SK-N-SH (cell line): ENCODE measurements around the gene NPY1R. TPM values are rescaled to one million over a fixed set of nuclear protein-coding genes. Genes with fewer than 3 reads are reported as not detected.

Experiments
- CTCF ChIA-PET: fragments of 300-600, 350-600 bp; formaldehyde crosslinking; extraction: SDS; loops from one replicate; lab custom pipeline; 2021; lab: Yijun Ruan, JAX
- POLR2A ChIA-PET: fragments of 350-600 bp; sonication (Branson Sonifier 250); formaldehyde crosslinking; extraction: SDS; loops from one replicate; lab custom pipeline; 2020; ENCODE audit warnings: antibody characterized with exemption, inconsistent platforms; lab: Yijun Ruan, JAX
- DNase-seq: peaks from one replicate; pipeline ENCODE4 v3.0.0; 2012
- H2AFZ ChIP-seq: fragments of 200-600 bp; sonication (generic); 2 replicates; pipeline ENCODE4 v1.8.1; 2016; ENCODE audit warnings: antibody characterized with exemption, mild to moderate bottlenecking, low read depth
- H3F3A ChIP-seq: fragments of 200-600 bp; sonication (generic); replicated peaks from 2 replicates; pipeline ENCODE3; 2016; ENCODE audit warnings: antibody characterized with exemption, mild to moderate bottlenecking; ENCODE audit not compliant: insufficient read depth
- H3K27ac ChIP-seq, 2 experiments: fragments of 200-500 bp in 1 of 2; fragments of 200-600 bp in 1 of 2; sonication (Bioruptor generic) in 1 of 2; sonication (generic), shearing (Covaris generic) in 1 of 2; 2 replicates each; pipeline versions ENCODE4 v1.5.1 to v1.6.1; 2014 to 2016; ENCODE audit warnings: low read depth in 2 of 2, inconsistent platforms in 1 of 2, low read length in 1 of 2, mild to moderate bottlenecking in 1 of 2, mixed read lengths in 1 of 2
- H3K27me3 ChIP-seq: fragments of 200-600 bp; sonication (generic), shearing (Covaris generic); 2 replicates; pipeline ENCODE4 v1.6.1; 2016; ENCODE audit warnings: mixed run types; ENCODE audit not compliant: insufficient read depth
- H3K36me3 ChIP-seq, 2 experiments: fragments of 200-500 bp in 1 of 2; fragments of 200-600 bp in 1 of 2; sonication (Bioruptor generic) in 1 of 2; sonication (generic) in 1 of 2; replicated peaks in 1 of 2; 2 replicates each; pipeline versions ENCODE3 to v1.5.1; 2014 to 2016; ENCODE audit warnings: low read length in 1 of 2, mild to moderate bottlenecking in 1 of 2; ENCODE audit not compliant: insufficient read depth in 2 of 2, control insufficient read depth in 1 of 2
- H3K4me1 ChIP-seq, 2 experiments: fragments of 200-500 bp in 1 of 2; fragments of 200-600 bp in 1 of 2; sonication (Bioruptor generic) in 1 of 2; sonication (generic), shearing (Covaris generic) in 1 of 2; 2 replicates each; pipeline versions ENCODE4 v1.5.1 to v1.6.1; 2014 to 2016; ENCODE audit warnings: low read depth in 1 of 2, low read length in 1 of 2, mixed run types in 1 of 2; ENCODE audit not compliant: insufficient read depth in 2 of 2, control insufficient read depth in 1 of 2
- H3K4me2 ChIP-seq: fragments of 200-600 bp; sonication (generic), shearing (Covaris generic); 2 replicates; pipeline ENCODE4 v1.6.1; 2017; ENCODE audit warnings: mixed run types
- H3K4me3 ChIP-seq, 2 experiments: fragments of 200-500 bp in 1 of 2; fragments of 200-600 bp in 1 of 2; sonication (Bioruptor generic) in 1 of 2; sonication (generic), shearing (Covaris generic) in 1 of 2; 2 replicates each; pipeline versions ENCODE4 v1.5.1 to v1.8.1; 2014 to 2016; ENCODE audit warnings: low read depth in 2 of 2, inconsistent platforms in 1 of 2, low read length in 1 of 2, mild to moderate bottlenecking in 1 of 2, mixed read lengths in 1 of 2, moderate library complexity in 1 of 2
- H3K79me2 ChIP-seq: fragments of 200-600 bp; sonication (generic); 2 replicates; pipeline ENCODE4 v1.8.1; 2017; ENCODE audit warnings: mild to moderate bottlenecking; ENCODE audit not compliant: insufficient read depth
- H3K9ac ChIP-seq: fragments of 200-600 bp; sonication (generic); 2 replicates; pipeline ENCODE4 v1.6.1; 2017; ENCODE audit warnings: mixed run types
- H3K9me2 ChIP-seq: fragments of 200-600 bp; sonication (generic); 2 replicates; pipeline ENCODE4 v1.6.1; 2017; ENCODE audit warnings: mixed run types
- H3K9me3 ChIP-seq: fragments of 200-600 bp; sonication (generic); 2 replicates; pipeline ENCODE4 v1.6.1; 2017; ENCODE audit warnings: mixed run types, mild to moderate bottlenecking, moderate library complexity
- H4K20me1 ChIP-seq: fragments of 200-600 bp; sonication (generic); 2 replicates; pipeline ENCODE4 v1.6.1; 2017; ENCODE audit warnings: mild to moderate bottlenecking, mixed run types; ENCODE audit not compliant: insufficient read depth
- CHD2 ChIP-seq: fragments of 150-350 bp; IDR thresholded peaks from 2 replicates; pipeline ENCODE4 v1.6.1; 2018; ENCODE audit warnings: low read length; ENCODE audit not compliant: partially characterized antibody
- CTCF ChIP-seq: fragments of 200-600 bp; sonication (generic); IDR thresholded peaks from 2 replicates; pipeline ENCODE4 v1.6.1; 2017; ENCODE audit warnings: antibody characterized with exemption, mild to moderate bottlenecking, moderate library complexity
- ELF1 ChIP-seq: IDR thresholded peaks from 2 replicates; pipeline ENCODE4 v1.4.0; 2012
- EP300 ChIP-seq, 2 experiments: IDR thresholded peaks; 2 replicates each; pipeline versions ENCODE4 v1.4.0 to v1.6.1; 2012; ENCODE audit warnings: borderline replicate concordance in 1 of 2, low read depth in 1 of 2, low read length in 1 of 2
- FOXM1 ChIP-seq: IDR thresholded peaks from 2 replicates; pipeline ENCODE4 v1.4.0; 2012; ENCODE audit warnings: low read depth, mild to moderate bottlenecking
- GABPA ChIP-seq: IDR thresholded peaks from 2 replicates; pipeline ENCODE4 v1.4.0; 2012; ENCODE audit warnings: low read depth, mild to moderate bottlenecking
- GATA2 ChIP-seq: sonication (generic); formaldehyde crosslinking; IDR thresholded peaks from 2 replicates; pipeline ENCODE4 v1.5.0; 2020; ENCODE audit warnings: mild to moderate bottlenecking, missing genetic modification reagents
- IRF3 ChIP-seq: fragments of 150-350 bp; IDR thresholded peaks from 2 replicates; pipeline ENCODE4 v1.6.1; 2016; ENCODE audit warnings: mild to moderate bottlenecking, low read depth, low read length
- MEF2A ChIP-seq: IDR thresholded peaks from 2 replicates; pipeline ENCODE4 v1.4.0; 2012; ENCODE audit warnings: low read depth, borderline replicate concordance
- MXI1 ChIP-seq: IDR thresholded peaks from 2 replicates; pipeline ENCODE4 v1.6.1; 2012; ENCODE audit warnings: mild to moderate bottlenecking, low read depth, low read length, improper control_type of control experiment
- NRF1 ChIP-seq: IDR thresholded peaks from 2 replicates; pipeline ENCODE4 v1.6.1; 2012; ENCODE audit warnings: low read depth, mild to moderate bottlenecking, low read length
- POLR2AphosphoS5 ChIP-seq: IDR thresholded peaks from 2 replicates; pipeline ENCODE4 v1.6.1; 2012; ENCODE audit warnings: low read depth, low read length
- RAD21 ChIP-seq: IDR thresholded peaks from 2 replicates; pipeline ENCODE4 v1.6.1; 2012; ENCODE audit warnings: mild to moderate bottlenecking, low read length
- RCOR1 ChIP-seq: fragments of 150-350 bp; IDR thresholded peaks from 2 replicates; pipeline ENCODE4 v1.6.1; 2017; ENCODE audit warnings: antibody characterized with exemption, low read length
- SMC3 ChIP-seq: IDR thresholded peaks from 2 replicates; pipeline ENCODE4 v1.6.1; 2012; ENCODE audit warnings: low read depth, low read length, improper control_type of control experiment
- TAF1 ChIP-seq: IDR thresholded peaks from 2 replicates; pipeline ENCODE4 v1.6.1; 2012; ENCODE audit warnings: low read depth, mild to moderate bottlenecking, low read length, moderate library complexity, borderline replicate concordance
- TEAD4 ChIP-seq: IDR thresholded peaks from 2 replicates; pipeline ENCODE4 v1.4.0; 2012; ENCODE audit warnings: mild to moderate bottlenecking, borderline replicate concordance; ENCODE audit not compliant: insufficient read depth
- YY1 ChIP-seq: IDR thresholded peaks from 2 replicates; pipeline ENCODE4 v1.4.0; 2012; ENCODE audit warnings: low read depth, mild to moderate bottlenecking
- ZBTB33 ChIP-seq: IDR thresholded peaks from 2 replicates; pipeline ENCODE4 v1.4.0; 2012; ENCODE audit warnings: low read depth, borderline replicate concordance
- WGBS: methylation state at CpG from one replicate; pipeline ENCODE4 v1.1.6; 2017; ENCODE audit warnings: low lambda C conversion rate; 5-methylcytosine and 5-hydroxymethylcytosine counted together
- polyA plus RNA-seq, 3 experiments: library from polyadenylated mRNA; depleted of rRNA; stranded (reverse); fragments of >200 nt; gene quantifications; 2 replicates each; pipeline ENCODE4 v1.2.3, GENCODE V29; 2012

Gene NPY1R
- polyA plus RNA-seq, 1 of the 3 experiments (the other 2 are of a cell fraction) = not detected

- Histone ChIP-seq H3K9ac (no peak overlapping the region), H3K36me3 (no peaks in the 10 kb centered on the region), H3K79me2 (no peaks in the 10 kb centered on the region), H3K4me1 (peaks cover 4 to 9% of the 10 kb centered on the region in 2 experiments; a peak in 2 of 4 replicates), H2AFZ (peak overlapping the region; percentile 85), H3K27ac (no peak overlapping the region), H3K9me3 (no peaks in the 10 kb centered on the region), H3F3A (peaks cover 7% of the 10 kb centered on the region), H3K4me2 (peak overlapping the region; percentile 93), H3K27me3 (peaks cover 22% of the 10 kb centered on the region; the same call in 1 of the 2 replicates), H3K4me3 (peak overlapping the region; percentile 47 to 61), H3K9me2 (no peaks in the 10 kb centered on the region), H4K20me1 (no peaks in the 10 kb centered on the region)
- 11% methylated on average over 29 of the region's 58 CpGs for WGBS
- ChIA-PET POLR2A (no interaction called here), CTCF (interaction anchor here (0.6 to 6.9 kb wide), 21 partner anchors 8 to 862 kb away, joined by 3 to 76 read pairs (median 4); no protein-coding TSS in a partner anchor)
- no peak for TF ChIP-seq CHD2
- no peak for TF ChIP-seq RCOR1
- TF ChIP-seq MXI1 = no peak
- no peak for TF ChIP-seq TEAD4
- no peak; the same call in 1 of the 2 replicates for TF ChIP-seq CTCF
- no peak for TF ChIP-seq YY1
- TF ChIP-seq GATA2 (CRISPR knock-in tag) = no peak
- no peak for TF ChIP-seq ELF1
- no peak for TF ChIP-seq NRF1
- TF ChIP-seq TAF1 = no peak
- no peak for TF ChIP-seq RAD21
- TF ChIP-seq ZBTB33 = no peak
- TF ChIP-seq FOXM1 = no peak
- no peak for TF ChIP-seq SMC3
- no peak for TF ChIP-seq EP300 (IDR thresholded peaks at IDR 0.05; ENCODE audit: borderline replicate concordance in 1 of 2, low read depth in 1 of 2, low read length in 1 of 2)
- no peak for TF ChIP-seq GABPA
- no peak for TF ChIP-seq MEF2A
- TF ChIP-seq POLR2AphosphoS5 = no peak
- no peak for TF ChIP-seq IRF3
- peak; percentile 36 for DNase-seq
These were observed 593 bp downstream of the NPY1R start for GRCh38 chr4:163331629-163332376.
